ENCODE measurements around the gene MAEA.
"Not testable (repeated sequence)": the region's sequence is repeated elsewhere in the genome, so short reads cannot be mapped to it uniquely, and the experiment has no call there.

The MAEA gene

DNA sequence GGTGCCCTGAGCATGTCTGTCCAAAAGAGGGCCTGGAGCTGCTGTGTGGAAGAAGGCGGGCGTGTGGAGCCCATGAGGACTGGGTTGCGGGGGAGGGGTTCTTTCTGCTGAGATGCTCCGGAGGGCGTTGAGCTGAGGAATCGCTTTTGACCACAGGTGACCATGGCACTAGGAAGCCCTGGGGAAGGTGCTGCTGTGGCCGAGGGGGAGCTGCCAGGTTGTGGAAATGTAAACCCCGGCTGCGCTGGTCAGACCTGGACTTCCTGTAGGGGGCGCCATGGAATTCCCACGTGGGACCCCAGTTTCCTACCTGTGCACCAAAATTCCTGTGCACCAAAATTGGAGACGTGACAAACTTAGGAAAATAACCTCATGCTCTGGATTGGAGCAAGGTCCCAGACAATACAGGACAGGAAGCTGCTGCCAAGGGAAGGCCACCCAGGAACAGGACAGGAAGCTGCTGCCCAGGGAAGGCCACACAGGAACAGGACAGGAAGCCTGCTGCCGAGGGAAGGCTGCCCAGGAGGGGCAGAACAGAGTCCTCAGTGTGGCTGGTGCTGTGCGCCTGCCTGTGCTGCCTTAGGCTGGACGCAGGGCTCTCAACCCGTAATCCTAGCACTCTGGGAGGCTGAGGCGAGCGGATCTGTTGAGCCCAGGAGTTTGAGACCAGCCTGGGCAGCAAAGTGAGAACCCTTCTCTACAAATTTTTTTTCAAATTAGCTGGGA lies 29.0 kb downstream of the MAEA start:
- DNase-seq (ENCODE audit: insufficient read length, low spot score) (no peak), FAIRE-seq (no peak)

DNA sequence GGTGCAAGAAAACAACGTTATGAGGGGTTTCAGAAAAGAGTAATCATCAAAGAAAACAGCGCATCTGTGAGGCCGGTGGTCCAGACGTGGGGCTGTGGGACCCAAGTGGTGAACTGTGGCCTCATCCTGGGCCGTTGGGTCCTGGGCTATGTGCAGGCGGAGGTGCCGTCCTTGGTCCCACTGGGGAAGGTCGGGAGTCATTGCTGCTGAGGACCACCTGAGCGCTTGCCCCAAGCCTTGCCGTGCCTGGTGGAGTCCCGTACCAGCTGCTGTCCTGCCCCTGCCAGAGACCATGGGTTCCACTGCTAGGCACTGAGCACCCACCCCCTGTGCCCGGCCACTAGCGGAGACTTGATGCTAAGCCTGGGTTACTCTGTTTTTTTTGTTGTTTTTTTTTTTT lies 31.8 kb downstream of the MAEA start:
- DNase-seq (ENCODE audit: insufficient read length, low spot score) (no peak), FAIRE-seq (no peak)

DNA sequence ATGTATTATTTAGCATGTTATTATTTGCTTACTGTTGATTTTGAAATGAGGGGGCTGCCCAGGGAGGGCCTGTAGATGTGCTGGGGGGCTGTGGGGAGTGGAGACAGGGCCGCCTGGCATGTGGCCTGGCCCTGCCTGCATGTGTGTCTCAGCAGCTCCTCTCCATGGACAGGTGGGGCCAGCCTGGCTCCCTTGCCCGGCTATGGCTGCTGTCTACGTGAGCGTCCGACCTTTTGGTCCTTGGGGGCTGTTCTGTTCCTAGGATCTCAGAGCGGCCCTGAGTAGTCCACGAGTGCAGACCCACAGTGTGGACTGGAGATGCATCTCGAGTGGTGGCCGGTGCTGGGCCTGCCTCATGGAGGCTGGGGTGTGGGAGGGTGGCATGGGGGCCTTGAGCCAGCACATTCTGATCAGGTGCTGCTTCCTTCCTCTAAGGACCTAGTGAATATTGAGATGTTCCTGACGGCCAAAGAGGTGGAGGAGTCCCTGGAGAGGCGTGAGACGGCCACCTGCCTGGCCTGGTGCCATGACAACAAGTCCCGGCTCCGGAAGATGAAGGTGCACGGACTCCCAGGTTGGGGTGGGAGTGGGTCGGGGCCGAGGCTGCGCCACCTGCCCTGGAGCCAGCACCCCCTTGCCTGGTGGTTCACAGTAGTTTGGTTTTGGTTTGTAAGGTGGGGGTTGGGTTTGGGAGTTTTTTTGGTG lies 32.4 kb downstream of the MAEA start:
- FAIRE-seq (no peak), DNase-seq (ENCODE audit: insufficient read length, low spot score) (no peak)

DNA sequence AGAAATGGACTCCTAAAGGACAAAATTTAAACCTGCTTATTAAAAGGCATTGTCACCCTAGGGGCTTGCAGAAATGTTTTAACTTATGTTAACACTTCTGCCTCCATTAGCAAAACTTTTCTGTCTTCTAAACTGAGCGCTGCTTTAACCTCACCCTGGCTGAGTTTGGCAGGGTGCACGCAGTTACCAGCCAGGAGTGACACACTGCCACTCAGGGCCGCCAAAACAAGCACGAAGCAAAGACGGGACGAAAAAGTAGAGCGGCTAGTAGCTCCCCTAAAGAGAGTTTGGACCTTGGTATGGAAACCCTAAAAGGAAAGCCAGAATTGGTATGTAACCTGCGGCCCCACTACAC lies 33.6 kb downstream of the MAEA start:
- DNase-seq (ENCODE audit: insufficient read length, low spot score) = no peak
- no peak for FAIRE-seq

DNA sequence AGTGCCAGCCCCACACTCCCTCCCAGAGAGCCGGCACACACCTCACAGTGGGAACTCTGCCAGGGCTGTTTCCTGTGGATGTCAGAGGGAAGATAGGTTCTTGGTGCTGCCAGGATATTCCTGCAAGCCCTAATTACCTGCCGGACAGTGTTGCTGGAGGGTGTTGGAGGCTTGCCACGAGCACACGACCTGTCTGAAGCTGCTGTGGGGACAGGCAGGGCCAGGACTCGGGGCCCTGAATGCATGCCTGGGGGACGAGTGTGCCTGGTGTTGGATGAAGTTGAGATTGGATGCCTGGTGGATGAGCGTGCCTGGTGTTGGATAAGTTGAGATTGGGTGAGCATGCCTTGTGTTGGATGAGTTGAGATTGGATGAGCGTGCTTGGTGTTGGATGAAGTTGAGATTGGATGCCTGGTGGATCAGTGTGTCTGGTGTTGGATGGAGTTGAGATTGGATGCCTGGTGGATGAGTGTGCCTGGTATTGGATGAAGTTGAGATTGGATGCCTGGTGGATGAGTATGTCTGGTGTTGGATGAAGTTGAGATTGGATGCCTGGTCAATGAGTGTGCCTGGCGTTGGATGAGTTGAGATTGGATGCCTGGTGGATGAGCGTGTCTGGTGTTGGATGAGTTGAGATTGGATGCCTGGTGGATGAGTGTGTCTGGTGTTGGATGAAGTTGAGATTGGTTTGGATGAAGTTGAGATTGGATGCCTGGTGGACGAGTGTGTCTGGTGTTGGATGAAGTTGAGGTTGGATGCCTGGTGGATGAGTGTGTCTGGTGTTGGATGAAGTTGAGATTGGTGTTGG lies 34.1 kb downstream of the MAEA start:
- FAIRE-seq (peak; percentile 97), DNase-seq (ENCODE audit: insufficient read length, low spot score) (peak; percentile 35)

DNA sequence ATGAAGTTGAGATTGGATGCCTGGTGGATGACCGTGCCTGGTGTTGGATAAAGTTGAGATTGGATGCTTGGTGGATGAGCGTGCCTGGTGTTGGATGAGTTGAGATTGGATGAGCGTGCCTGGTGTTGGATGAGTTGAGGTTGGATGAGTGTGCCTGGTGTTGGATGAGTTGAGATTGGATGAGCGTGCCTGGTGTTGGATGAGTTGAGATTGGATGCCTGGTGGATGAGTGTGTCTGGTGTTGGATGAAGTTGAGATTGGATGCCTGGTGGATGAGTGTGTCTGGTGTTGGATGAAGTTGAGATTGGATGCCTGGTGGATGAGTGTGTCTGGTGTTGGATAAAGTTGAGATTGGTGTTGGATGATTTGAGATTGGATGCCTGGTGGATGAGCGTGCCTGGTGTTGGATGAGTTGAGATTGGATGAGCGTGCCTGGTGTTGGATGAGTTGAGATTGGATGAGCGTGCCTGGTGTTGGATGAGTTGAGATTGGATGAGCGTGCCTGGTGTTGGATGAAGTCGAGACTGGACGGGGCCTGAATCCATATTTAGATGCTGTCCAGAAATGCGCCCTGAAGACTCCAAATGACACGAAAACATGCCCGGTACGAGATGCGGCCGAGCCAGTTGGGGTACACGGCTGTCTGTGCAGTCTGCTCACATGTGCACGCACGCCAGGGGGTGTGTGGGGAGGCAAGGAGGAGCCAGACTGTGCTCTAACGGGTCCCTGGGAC lies 34.9 kb downstream of the MAEA start:
- DNase-seq (ENCODE audit: insufficient read length, low spot score) = not testable (repeated sequence)

DNA sequence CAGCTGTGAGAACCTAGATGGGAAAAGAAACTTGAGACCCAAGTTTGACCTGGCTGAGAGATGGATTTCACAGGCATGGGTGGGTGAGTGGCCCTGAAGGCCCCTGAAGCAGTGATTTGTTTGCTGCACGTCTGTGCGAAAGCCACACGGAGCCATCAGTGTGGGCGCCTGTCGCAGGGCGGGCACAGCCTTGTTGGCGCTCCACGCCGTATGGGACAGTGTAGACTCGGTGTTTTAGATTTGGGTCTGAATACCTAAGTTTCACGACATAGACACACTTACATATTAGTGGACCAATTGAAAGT lies 35.4 kb downstream of the MAEA start:
- no peak for FAIRE-seq
- DNase-seq (ENCODE audit: insufficient read length, low spot score) = no peak

More for the DNA sequence above, 34.9 kb downstream of the MAEA start:
- FAIRE-seq = peak; percentile 13

DNA sequence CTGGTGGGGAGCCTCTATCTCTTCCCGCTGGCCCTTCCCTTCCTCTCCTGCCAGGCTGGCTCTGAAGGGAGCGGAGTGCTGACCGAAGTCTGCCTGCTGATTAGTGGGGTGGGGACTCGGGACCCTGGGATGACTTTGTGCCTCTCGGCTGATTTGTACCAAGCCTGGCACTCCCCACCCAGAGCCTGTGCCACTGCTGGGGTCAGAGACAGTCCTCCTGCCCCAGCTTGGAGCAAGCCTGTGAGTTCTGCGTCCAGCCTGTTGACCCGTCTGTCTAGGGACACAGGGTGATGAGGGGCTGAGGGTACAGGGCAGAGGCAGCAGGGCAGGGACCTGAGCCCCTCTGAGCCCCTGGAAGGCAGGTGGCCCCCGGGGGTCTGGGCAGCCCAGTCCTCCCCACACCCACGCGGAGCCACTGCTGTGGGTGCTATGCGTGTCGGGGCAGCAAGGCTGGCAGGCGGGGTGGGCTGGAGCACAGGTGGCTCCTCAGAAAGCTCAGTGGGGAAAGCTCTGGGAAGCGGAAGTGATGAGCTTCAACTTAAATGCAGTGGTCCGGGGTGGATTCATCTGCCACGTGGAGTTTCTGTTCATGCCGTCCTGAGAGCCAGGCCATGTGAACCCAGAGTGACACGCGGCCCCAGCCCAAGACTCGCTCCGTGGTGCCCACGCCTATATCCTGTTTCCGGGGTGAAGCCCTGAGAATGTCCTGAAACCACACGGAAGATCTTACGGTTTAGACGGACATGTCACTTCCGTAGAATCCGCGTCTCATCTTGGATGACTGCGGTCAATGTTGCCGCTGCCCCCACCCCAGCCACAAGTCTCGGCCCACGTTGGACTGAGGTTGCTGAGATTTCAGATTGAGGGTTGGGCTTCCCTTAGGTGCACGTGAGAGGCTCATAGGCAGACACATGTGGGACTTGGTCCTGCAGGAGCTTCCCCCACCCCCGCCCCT lies 36.3 kb downstream of the MAEA start:
- DNase-seq (ENCODE audit: insufficient read length, low spot score) = no peak
- FAIRE-seq = no peak

DNA sequence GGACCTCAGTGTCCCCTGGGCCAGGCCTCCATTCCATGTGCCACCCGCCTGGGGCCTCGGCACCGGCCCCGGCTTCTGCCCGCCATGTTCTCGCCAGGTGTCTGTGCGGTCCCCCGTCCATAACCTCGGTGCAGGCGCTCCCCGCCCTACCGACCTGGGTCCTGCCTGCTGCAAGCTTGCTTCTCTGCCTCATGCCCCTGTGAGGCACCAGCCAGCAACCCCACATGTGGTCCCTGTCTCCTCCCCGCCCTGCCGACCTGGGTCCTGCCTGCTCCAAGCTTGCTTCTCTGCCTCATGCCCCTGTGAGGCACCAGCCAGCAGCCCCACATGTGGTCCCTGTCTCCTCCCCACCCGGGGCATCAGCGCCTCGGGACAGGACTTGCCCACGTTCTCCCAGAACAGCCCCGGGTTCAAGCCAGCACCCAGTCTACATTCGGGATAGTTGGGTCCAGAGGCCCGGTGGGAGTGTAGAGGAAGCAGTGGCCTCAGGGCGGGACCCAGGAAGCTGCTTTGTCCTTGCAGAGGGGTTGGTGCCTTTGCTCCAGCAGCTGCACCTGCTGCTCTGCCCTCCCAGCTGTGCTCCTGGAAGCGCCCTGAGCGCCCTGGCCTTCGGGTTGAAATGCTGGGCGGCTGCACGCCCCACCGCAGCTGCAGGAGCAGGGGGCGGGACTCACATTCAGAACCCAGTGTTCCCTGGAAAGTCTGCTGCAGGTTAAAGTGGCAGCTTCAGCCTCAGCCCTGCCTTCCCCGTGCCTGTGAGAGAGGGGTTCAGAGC lies 37.2 kb downstream of the MAEA start:
- DNase-seq (ENCODE audit: insufficient read length, low spot score) (no peak), FAIRE-seq (no peak)

DNA sequence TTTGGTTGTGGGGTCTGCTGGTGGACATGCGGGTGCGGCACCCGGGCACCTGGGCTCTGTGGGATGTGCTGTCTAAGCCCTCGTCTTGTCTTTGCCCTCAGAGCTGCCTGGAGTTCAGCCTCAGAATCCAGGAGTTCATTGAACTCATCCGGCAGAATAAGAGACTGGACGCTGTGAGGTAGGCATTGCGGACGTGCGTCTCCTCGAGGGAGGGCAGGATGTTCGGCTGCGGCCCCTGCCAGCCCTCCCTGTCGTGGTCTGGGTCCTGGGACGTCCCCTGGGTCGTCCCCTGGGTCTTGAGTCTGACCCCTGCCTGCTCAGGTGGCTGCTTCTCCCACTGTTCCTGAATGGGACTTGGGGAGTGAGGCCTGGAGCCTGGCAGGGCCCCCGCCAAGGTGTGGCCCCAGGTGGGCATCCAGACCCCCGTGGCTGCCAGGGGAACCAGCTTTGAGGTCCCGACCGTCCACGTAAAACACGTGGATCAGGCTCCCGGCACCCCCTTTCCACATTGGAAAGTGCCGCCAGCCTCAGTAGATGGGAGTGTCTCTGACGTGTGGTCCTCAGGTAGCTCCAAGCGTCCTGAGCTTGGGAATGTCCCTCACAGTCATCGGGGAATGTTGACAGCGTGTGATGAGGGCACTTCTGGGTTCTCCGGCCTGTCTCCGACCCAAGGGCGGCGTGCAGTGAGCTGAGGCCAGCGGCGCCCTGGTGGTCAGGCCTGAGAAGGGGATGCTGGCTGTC lies 38.0 kb downstream of the MAEA start:
- FAIRE-seq = no peak
- DNase-seq (ENCODE audit: insufficient read length, low spot score) = no peak

DNA sequence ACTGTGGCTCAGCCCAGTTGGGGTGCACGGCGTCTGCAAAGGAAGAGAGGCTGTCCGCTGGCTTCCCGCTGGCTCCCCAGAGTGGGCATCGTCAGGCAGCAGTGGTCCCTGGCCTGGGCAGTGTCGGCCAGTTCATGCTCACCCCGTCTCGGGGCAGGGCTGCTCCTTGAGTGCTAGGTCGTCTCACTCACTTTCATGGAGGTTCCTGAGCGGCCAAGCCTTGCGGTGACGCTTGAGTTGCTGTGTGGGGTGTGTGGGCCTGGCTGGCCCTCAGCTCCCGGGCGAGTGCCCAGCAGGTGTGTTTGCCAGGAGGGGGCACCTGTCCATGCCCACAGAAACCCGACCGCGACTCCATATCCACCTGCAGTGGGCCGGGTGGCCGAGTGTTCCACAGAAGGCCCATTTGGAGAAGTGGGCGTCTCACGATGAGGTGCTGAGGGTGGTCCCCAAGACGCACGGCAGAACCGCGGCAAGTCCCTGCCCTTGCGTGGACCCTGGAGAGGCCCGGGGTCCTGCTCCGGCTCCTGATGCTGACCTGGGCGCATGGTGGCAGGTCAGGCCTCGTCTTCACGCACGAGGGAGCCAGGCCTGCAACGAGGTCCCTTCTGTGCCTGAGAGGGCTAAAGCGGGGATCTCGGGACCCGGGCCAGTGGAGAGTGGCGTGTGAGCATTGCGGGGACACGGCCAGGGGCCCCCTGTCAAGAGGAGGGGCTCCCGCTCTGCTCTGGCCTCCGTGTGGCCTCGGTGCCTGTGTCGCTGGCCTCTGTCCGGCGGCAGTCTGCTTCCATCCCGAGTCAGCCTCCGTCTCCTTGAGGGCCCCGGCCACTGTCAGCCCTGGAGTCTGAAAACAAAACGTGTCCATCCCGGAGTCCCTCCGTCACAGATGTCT lies 38.8 kb downstream of the MAEA start:
- FAIRE-seq = no peak
- no peak for DNase-seq (ENCODE audit: insufficient read length, low spot score)

DNA sequence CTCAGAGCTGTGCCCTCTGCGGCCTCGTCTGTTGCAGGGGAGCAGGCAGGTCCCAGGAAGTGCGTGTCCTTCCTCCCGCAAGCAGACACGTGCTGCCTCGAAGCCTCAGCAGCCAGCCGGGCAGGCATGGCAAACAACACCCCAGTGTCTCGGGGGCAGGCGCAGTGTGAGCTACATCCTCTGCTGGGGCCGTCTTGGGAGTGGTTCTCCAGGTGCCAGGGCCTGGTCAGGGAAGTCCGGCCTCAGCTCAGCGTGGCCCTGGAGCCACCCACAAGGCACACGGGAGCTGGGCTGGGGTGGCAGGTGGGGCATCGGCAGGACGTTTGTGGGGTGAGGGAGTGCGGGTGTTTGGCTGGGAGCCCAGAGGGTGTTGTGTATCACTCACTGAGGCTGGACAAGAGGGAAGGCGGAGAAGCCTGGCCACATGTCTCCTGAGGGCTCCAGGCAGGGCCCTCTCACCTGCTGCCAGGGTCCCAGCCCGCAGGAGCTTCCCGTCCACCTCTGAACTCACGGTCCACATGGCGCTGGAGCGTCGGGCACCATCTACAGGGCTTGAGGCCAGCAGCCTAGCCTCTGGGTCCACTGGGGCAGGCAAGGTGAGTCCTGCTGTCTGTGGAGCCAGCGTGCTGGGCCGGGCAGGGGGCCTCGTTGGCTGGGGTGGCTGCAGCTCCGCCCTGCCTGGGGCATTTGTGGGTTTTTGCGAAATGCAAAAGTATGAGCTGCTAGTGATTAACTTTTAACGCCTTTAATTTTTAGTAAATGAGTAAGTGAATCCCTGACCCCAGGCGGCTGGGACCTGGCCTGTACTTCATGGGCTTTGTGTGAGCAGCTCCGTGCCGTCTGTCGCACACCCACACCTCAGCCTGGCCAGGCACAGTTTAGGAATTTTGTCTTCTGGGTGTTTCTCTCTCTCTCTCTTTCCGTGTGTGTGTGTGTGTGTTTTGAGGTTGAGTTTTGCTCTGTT lies 40.0 kb downstream of the MAEA start:
- FAIRE-seq = no peak
- no peak for DNase-seq (ENCODE audit: insufficient read length, low spot score)

DNA sequence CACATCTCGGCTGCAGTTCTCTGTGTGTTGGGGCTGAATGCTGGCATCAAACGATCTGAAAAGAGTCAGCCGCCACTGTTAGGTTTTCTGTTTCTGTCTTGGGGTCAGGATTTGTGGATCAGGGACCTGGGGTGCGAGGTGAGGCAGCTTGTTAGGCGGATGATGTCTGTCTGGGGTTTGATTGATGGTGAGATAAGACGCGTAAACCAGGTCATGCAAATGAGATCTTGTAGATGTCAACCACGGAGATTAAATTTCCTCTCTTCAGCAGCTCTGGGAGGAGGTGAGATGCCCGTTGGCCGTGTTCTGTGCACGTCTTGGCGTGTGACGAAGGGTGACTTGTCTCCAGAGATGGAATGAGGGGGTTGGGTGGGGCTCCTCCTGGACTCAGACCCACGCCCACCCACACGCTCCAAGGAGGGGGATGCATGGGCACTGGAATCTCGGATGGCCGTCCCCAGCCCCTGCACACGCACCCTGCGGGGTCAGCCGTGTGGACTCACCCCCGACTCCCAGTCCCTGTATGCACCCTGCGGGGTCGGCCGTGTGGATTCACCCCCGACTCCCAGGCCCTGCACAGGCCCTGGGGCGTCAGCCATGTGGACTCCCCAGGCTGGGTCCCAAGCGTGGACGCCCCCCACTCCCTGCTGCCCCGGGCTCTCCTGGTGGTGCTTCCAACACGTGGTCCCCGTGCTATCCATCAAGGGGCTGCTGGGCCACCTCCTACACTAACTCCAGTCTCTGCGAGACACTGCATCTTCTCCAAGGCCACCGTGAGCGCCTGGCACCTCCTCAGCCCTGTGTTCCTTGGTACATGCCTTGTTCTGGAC lies 41.3 kb downstream of the MAEA start:
- no peak for FAIRE-seq
- no peak for DNase-seq (ENCODE audit: insufficient read length, low spot score)

DNA sequence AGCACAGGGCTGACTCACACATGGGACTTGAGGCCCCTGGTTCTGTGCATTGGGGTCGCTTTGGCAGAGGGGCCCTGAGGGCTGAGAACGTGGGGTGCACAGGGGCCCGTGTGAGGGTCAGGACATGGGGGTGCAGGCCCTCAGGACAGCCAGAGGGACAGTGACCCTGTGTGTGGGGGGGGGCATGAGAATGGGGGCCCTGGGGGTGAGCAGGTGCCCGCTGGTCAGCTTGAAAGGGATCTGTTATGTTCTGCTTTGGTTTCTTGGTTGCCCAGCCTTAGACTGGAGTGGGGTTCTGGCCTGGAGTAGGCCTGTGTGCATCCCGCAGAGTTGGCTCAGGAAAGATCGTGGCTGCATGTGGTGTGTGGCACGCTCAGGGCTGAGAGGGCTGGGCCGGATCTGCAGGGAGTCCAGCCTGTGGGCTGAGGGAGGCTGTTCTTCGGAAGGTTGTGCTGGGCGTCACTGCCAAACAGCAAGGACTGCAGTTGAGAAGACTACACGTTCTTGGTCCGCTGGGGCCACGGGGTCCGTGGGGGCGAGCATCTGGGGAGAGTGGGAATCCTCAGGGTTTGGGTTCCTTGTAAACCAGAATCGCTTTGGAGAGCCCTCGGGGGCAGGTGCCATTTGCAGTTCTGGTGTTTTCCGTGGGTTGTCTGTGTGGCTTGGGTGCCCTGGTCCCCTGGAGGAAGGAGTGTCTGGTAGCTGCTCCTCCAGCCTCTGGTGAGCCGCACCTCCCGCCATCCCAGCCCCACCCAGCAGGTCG lies 42.1 kb downstream of the MAEA start:
- no peak for FAIRE-seq

DNA sequence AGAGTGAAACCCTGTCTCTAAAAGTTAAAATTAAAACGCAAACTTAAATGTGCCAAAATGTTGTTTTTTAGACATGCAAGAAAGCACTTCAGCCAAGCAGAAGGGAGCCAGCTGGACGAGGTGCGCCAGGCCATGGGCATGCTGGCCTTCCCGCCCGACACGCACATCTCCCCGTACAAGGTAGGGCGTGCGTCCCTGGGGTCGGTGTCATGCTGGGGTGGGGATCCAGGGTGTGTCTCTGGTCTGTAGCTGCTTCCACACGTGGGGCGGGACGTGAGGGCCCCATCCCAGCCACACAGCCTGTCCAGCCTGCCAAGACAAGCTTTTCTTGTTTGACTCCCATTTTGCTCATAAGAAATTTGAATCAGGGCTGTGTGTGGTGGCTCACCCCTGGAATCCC lies 43.0 kb downstream of the MAEA start:
- FAIRE-seq (no peak), DNase-seq (ENCODE audit: insufficient read length, low spot score) (no peak)

More for the DNA sequence above, 42.1 kb downstream of the MAEA start:
- DNase-seq (ENCODE audit: insufficient read length, low spot score) = no peak

All from HTR-8/SVneo (cell line).